Liver (tissue), 9 donors: Measurements from ENCODE around the gene TNS3. TPM values are rescaled to one million over a fixed set of nuclear protein-coding genes. Genes with fewer than 3 reads are reported as not detected.
A peak's percentile ranks its signal among the peaks of the same experiment; 100 is the strongest.

Source experiments
- DNase-seq: peaks from one replicate; pipeline ENCODE4 v3.0.0-alpha.2; 2017; ENCODE audit warnings: low spot score
- H3K27ac ChIP-seq, 2 donors: one replicate each; pipeline ENCODE4 v1.7.0; 2013; ENCODE audit warnings: inconsistent platforms in 2 of 2, low read length in 2 of 2, control low read depth in 1 of 2, low read depth in 1 of 2, mild to moderate bottlenecking in 1 of 2
- H3K27me3 ChIP-seq, 4 donors: one replicate each; pipeline versions ENCODE4 v1.6.1 to v1.7.0; 2013; ENCODE audit warnings: low read length in 3 of 4, inconsistent platforms in 1 of 4, mild to moderate bottlenecking in 1 of 4, moderate library complexity in 1 of 4; ENCODE audit not compliant: control insufficient read depth in 4 of 4, insufficient read depth in 4 of 4
- H3K36me3 ChIP-seq, 4 donors: one replicate each; pipeline versions ENCODE4 v1.6.1 to v1.7.0; 2013; ENCODE audit warnings: low read length in 3 of 4, mild to moderate bottlenecking in 3 of 4, low read depth in 1 of 4, moderate library complexity in 1 of 4; ENCODE audit not compliant: control insufficient read depth in 4 of 4, insufficient read depth in 3 of 4
- H3K4me1 ChIP-seq, 4 donors: one replicate each; pipeline versions ENCODE4 v1.6.1 to v1.7.0; 2013; ENCODE audit warnings: low read length in 3 of 4, mild to moderate bottlenecking in 3 of 4, moderate library complexity in 1 of 4; ENCODE audit not compliant: control insufficient read depth in 4 of 4, insufficient read depth in 4 of 4
- H3K4me3 ChIP-seq, 3 donors: one replicate each; pipeline versions ENCODE4 v1.6.1 to v1.7.0; 2013; ENCODE audit warnings: low read length in 3 of 3, control low read depth in 1 of 3, low read depth in 1 of 3, mild to moderate bottlenecking in 1 of 3
- H3K9ac ChIP-seq, 2 donors: one replicate each; pipeline ENCODE4 v1.7.0; 2013; ENCODE audit warnings: low read length in 2 of 2, mild to moderate bottlenecking in 2 of 2, moderate library complexity in 2 of 2, control low read depth in 1 of 2, low read depth in 1 of 2
- H3K9me3 ChIP-seq, 4 donors: one replicate each; pipeline versions ENCODE4 v1.6.1 to v1.7.0; 2013; ENCODE audit warnings: low read length in 3 of 4; ENCODE audit not compliant: control insufficient read depth in 4 of 4
- CTCF ChIP-seq: fragments of 150-350 bp; IDR thresholded peaks from 2 replicates; pipeline ENCODE4 v1.5.1; 2017; ENCODE audit warnings: improper control_type of control experiment, low read depth, low read length; ENCODE audit not compliant: missing input control
- EGR1 ChIP-seq, 2 donors: IDR thresholded peaks; 2 replicates each; pipeline ENCODE4 v1.6.1; 2016 to 2018; ENCODE audit warnings: antibody characterized with exemption in 2 of 2, low read depth in 2 of 2
- FOXA1 ChIP-seq: IDR thresholded peaks from 2 replicates; pipeline ENCODE4 v1.6.1; 2016; ENCODE audit warnings: antibody characterized with exemption
- FOXA2 ChIP-seq: IDR thresholded peaks from 2 replicates; pipeline ENCODE4 v1.6.1; 2016; ENCODE audit warnings: antibody characterized with exemption
- GABPA ChIP-seq, 2 donors: IDR thresholded peaks in 1 of 2; conservative IDR thresholded peaks in 1 of 2; 2 replicates each; pipeline ENCODE4 v1.6.1; 2016; ENCODE audit warnings: antibody characterized with exemption in 2 of 2, mild to moderate bottlenecking in 1 of 2, moderate library complexity in 1 of 2
- HNF4A ChIP-seq, 2 donors: conservative IDR thresholded peaks; 2 replicates each; pipeline ENCODE4 v1.6.1; 2016; ENCODE audit warnings: antibody characterized with exemption in 2 of 2, mild to moderate bottlenecking in 2 of 2
- NR2F2 ChIP-seq: IDR thresholded peaks from 2 replicates; pipeline ENCODE4 v1.6.1; 2016; ENCODE audit warnings: antibody characterized with exemption
- RAD21 ChIP-seq, 2 donors: IDR thresholded peaks; 2 replicates each; pipeline ENCODE4 v1.6.1; 2016; ENCODE audit warnings: antibody characterized with exemption in 2 of 2, mild to moderate bottlenecking in 2 of 2
- RXRA ChIP-seq, 2 donors: IDR thresholded peaks; 2 replicates each; pipeline ENCODE4 v1.6.1; 2017 to 2018; ENCODE audit warnings: antibody characterized with exemption in 2 of 2, mild to moderate bottlenecking in 1 of 2
- SP1 ChIP-seq: IDR thresholded peaks from 2 replicates; pipeline ENCODE4 v1.6.1; 2018; ENCODE audit warnings: antibody characterized with exemption, mild to moderate bottlenecking
- YY1 ChIP-seq: IDR thresholded peaks from 2 replicates; pipeline ENCODE4 v1.6.1; 2016; ENCODE audit warnings: antibody characterized with exemption, mild to moderate bottlenecking
- WGBS: extraction: QIAGEN DNeasy Blood & Tissue Kit; methylation state at CpG from one replicate; pipeline ENCODE4 v1.1.7; 2013; 5-methylcytosine and 5-hydroxymethylcytosine counted together
- polyA plus RNA-seq, 2 donors: library from polyadenylated mRNA; stranded (reverse) in 1 of 2; unstranded in 1 of 2; fragments of 200-250 nt in 1 of 2; fragments of >200 nt in 1 of 2; fragmentation: Nextera tagmentation in 1 of 2; extraction: Ambion mirVana in 1 of 2; gene quantifications; one replicate each; pipeline versions ENCODE4 v1.2.1 to v1.2.3, GENCODE V29; 2013 to 2015
- total RNA-seq, 2 donors: library from RNA; depleted of rRNA; stranded (reverse); fragments of >200 nt; gene quantifications; one replicate each; pipeline ENCODE4 v1.2.3, GENCODE V29; 2014
- TF ChIP-seq, protein P1 (sequence below): IDR thresholded peaks from 2 replicates; pipeline ENCODE4 v1.6.1; 2016; ENCODE audit warnings: antibody characterized with exemption
- TF ChIP-seq, protein P2 (sequence below): IDR thresholded peaks from 2 replicates; pipeline ENCODE4 v1.6.1; 2016; ENCODE audit warnings: antibody characterized with exemption
- donor health status: healthy.
- donor health status: healthy.
- donor health status: healthy.
- donor health status: healthy.
- donor health status: healthy.

TNS3 gene
- total and polyA plus RNA-seq, 4 donors: 16.8 to 100 (median 29.5) TPM

DNA sequence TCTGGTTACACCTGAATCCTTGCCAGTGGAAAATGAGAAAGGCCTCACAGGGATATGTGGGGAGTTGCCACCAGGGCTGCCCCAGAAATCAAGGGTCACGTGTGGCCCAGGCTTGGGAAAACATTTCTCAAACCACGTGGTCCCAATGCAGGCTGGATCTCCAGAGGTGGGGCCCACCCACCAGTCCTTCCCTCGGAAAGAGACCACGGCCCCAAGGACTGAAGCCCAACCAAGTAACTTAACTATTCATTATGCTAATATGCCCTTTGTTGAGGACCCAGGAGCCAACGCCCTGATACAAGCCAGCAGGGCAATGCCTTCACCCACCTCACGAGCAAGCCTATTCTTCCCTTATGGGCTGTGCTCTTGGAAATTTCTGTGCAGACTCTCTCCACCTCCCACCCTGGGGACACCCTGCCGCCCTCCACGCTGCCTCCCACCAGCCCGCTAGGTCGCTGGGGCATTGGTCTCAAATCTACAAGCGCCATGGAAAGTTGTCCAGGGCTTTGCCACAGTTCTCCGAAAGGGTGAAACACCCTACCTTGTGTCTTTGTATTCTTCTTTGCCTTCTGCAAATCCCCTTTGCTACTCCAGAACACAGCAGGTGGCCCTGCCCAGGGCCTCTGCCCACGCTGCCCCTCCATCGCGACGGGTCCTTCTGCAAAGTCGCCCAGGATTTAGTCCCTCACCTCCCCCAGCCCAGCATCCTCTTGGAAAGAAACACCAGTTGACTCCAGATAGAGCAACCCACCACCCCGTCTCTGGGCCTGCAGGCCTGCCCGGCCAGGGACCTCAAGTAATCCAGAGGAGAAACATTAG is 8.8 kb downstream of the TNS3 start (continued):
- TF ChIP-seq CTCF: no peak

- Histone ChIP-seq H3K36me3 (no peaks in the 10 kb centered on the region), H3K4me1 (peaks cover 36 to 85% (median 72%) of the 10 kb centered on the region in 4 donors), H3K27ac (peak overlapping the region; percentile 81 to 86), H3K27me3 (no peaks in the 10 kb centered on the region), H3K4me3 (no peak overlapping the region), H3K9ac (peak overlapping the region in 1 of 2 donors; percentile 60), H3K9me3 (no peaks in the 10 kb centered on the region)
- DNase-seq: no peak
- no peak for TF ChIP-seq YY1
- 31% methylated on average over 14 of the region's 14 CpGs for WGBS
Measured at GRCh38 chr7:47572094-47572445, 9.8 kb downstream of the TNS3 start.

- H3K27me3 ChIP-seq: no peaks in the 10 kb centered on the region
- no peak for DNase-seq
- H3K9ac ChIP-seq: peak overlapping the region; percentile 16 to 60
- 6% methylated on average over 24 of the region's 24 CpGs for WGBS
- no peak overlapping the region for H3K4me3 ChIP-seq
- no peaks in the 10 kb centered on the region for H3K36me3 ChIP-seq
- peaks cover 32 to 83% (median 68%) of the 10 kb centered on the region in 4 donors for H3K4me1 ChIP-seq
- peak; percentile 34 to 57 for TF ChIP-seq EGR1 (IDR thresholded peaks at IDR 0.05; ENCODE audit: low read depth in 2 of 2)
- TF ChIP-seq SP1: peak; percentile 76
- no peak for TF ChIP-seq GABPA (IDR thresholded peaks at IDR 0.05 in 1 of 2, conservative IDR thresholded peaks at IDR 0.05 in 1 of 2)
- TF ChIP-seq NR2F2: peak; percentile 54
- TF ChIP-seq, protein P1, sequence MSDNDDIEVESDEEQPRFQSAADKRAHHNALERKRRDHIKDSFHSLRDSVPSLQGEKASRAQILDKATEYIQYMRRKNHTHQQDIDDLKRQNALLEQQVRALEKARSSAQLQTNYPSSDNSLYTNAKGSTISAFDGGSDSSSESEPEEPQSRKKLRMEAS: peak; percentile 58
- peak; percentile 62 to 65 for TF ChIP-seq RXRA (IDR thresholded peaks at IDR 0.05)
- TF ChIP-seq RAD21 (IDR thresholded peaks at IDR 0.05): peak; percentile 8 to 50
- TF ChIP-seq, protein P2, sequence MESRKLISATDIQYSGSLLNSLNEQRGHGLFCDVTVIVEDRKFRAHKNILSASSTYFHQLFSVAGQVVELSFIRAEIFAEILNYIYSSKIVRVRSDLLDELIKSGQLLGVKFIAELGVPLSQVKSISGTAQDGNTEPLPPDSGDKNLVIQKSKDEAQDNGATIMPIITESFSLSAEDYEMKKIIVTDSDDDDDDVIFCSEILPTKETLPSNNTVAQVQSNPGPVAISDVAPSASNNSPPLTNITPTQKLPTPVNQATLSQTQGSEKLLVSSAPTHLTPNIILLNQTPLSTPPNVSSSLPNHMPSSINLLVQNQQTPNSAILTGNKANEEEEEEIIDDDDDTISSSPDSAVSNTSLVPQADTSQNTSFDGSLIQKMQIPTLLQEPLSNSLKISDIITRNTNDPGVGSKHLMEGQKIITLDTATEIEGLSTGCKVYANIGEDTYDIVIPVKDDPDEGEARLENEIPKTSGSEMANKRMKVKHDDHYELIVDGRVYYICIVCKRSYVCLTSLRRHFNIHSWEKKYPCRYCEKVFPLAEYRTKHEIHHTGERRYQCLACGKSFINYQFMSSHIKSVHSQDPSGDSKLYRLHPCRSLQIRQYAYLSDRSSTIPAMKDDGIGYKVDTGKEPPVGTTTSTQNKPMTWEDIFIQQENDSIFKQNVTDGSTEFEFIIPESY: no peak
- TF ChIP-seq FOXA2: peak; percentile 7
- peak; percentile 70 to 73 for TF ChIP-seq HNF4A (conservative IDR thresholded peaks at IDR 0.05)
- TF ChIP-seq FOXA1: no peak
- no peak for TF ChIP-seq CTCF
- H3K27ac ChIP-seq: peak overlapping the region; percentile 81 to 86
- H3K9me3 ChIP-seq: no peaks in the 10 kb centered on the region
Measured at GRCh38 chr7:47571331-47572093, 10.4 kb downstream of the TNS3 start.
